Stomach (tissue), 4 donors: ENCODE measurements around the gene CD151.

Experiments
- EP300 ChIP-seq: sonication (generic); formaldehyde crosslinking; IDR thresholded peaks from one replicate; pipeline ENCODE4 v1.6.1; 2017; ENCODE audit warnings: antibody characterized with exemption
- POLR2A ChIP-seq, 4 donors: fragments of 450-650 bp; IDR thresholded peaks; one replicate each; pipeline ENCODE4 v1.6.1; 2016; ENCODE audit warnings: antibody characterized with exemption in 4 of 4, control low read depth in 2 of 4, mild to moderate bottlenecking in 1 of 4, moderate library complexity in 1 of 4
- POLR2AphosphoS5 ChIP-seq, 3 donors: sonication (generic); formaldehyde crosslinking; IDR thresholded peaks; one replicate each; pipeline ENCODE4 v1.6.1; 2016; ENCODE audit warnings: antibody characterized with exemption in 3 of 3
- TF ChIP-seq, protein P1 (sequence below), 7 experiments: fragments of 450-650 bp in 4 of 7; fragments of 200-600 bp in 3 of 7; sonication (generic) in 3 of 7; IDR thresholded peaks; one replicate each; pipeline ENCODE4 v1.5.1; 2016 to 2019; ENCODE audit warnings: antibody characterized with exemption in 7 of 7, control low read depth in 2 of 7, mild to moderate bottlenecking in 1 of 7

DNA sequence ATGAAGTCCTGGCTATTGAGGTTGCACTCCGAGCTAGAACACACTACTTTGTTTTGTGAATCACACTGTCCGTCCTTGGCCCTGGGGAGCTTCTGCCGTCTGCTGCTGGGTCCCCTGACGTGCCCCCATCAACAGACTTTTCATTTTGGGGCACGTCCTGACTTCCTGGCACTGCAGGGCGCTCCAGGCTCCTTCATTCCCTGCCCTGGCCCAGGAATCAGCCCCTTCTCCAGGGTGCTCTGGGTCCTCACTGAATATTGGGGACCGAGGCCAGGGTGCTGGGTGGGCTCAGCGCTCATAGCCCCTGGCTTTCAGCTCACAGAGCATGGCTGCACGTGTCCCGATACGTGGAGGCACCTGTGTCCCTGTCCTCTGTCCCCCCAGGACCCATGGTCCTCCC lies 32.1 kb downstream of the CD151 start:
- TF ChIP-seq, protein P1, sequence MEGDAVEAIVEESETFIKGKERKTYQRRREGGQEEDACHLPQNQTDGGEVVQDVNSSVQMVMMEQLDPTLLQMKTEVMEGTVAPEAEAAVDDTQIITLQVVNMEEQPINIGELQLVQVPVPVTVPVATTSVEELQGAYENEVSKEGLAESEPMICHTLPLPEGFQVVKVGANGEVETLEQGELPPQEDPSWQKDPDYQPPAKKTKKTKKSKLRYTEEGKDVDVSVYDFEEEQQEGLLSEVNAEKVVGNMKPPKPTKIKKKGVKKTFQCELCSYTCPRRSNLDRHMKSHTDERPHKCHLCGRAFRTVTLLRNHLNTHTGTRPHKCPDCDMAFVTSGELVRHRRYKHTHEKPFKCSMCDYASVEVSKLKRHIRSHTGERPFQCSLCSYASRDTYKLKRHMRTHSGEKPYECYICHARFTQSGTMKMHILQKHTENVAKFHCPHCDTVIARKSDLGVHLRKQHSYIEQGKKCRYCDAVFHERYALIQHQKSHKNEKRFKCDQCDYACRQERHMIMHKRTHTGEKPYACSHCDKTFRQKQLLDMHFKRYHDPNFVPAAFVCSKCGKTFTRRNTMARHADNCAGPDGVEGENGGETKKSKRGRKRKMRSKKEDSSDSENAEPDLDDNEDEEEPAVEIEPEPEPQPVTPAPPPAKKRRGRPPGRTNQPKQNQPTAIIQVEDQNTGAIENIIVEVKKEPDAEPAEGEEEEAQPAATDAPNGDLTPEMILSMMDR (IDR thresholded peaks at IDR 0.05): no peak
- no peak for TF ChIP-seq POLR2A (IDR thresholded peaks at IDR 0.05)
- no peak for TF ChIP-seq POLR2AphosphoS5 (IDR thresholded peaks at IDR 0.05)
- TF ChIP-seq EP300: no peak
